Adrenal gland (tissue), 12 donors: ENCODE data around the gene DHRS2. TPM values are rescaled to one million over a fixed set of nuclear protein-coding genes. Genes with fewer than 3 reads are reported as not detected.
A peak's percentile ranks its signal among the peaks of the same experiment; 100 is the strongest.
"Not testable (repeated sequence)": the region's sequence is repeated elsewhere in the genome, so short reads cannot be mapped to it uniquely, and the experiment has no call there.

Experiments used
- DNase-seq, 7 donors: peaks; one replicate each; pipeline ENCODE4 v3.0.0-alpha.2; 2019 to 2020
- H3K27ac ChIP-seq, 5 donors: fragments of 200-600 bp; sonication (generic) in 4 of 5; 1 replicate in 3 of 5; 2 replicates in 2 of 5; pipeline versions ENCODE4 v1.5.1 to v1.8.0; 2016 to 2020; ENCODE audit warnings: mild to moderate bottlenecking in 1 of 5
- H3K27me3 ChIP-seq: fragments of 200-600 bp; 2 replicates; pipeline ENCODE4 v1.8.0; 2021
- H3K36me3 ChIP-seq, 2 donors: fragments of 200-600 bp; replicated peaks in 1 of 2; 1 replicate in 1 of 2; 2 replicates in 1 of 2; pipeline versions ENCODE4 v1.5.1 to v1.8.0; 2018 to 2022
- H3K4me1 ChIP-seq, 2 donors: fragments of 200-600 bp; replicated peaks in 1 of 2; 1 replicate in 1 of 2; 2 replicates in 1 of 2; pipeline versions ENCODE4 v1.5.1 to v1.8.0; 2018 to 2021
- H3K4me3 ChIP-seq, 4 donors: fragments of 200-600 bp; sonication (generic) in 3 of 4; one replicate each; pipeline ENCODE4 v1.5.1; 2016 to 2018
- H3K9me3 ChIP-seq, 3 donors: fragments of 200-600 bp; sonication (generic) in 1 of 3; replicated peaks in 1 of 3; 1 replicate in 2 of 3; 2 replicates in 1 of 3; pipeline versions ENCODE4 v1.5.1 to v1.8.0; 2016 to 2021
- CTCF ChIP-seq, 6 experiments: fragments of 450-650 bp in 4 of 6; fragments of 200-600 bp in 2 of 6; sonication (generic) in 1 of 6; IDR thresholded peaks; 1 replicate in 5 of 6; 2 replicates in 1 of 6; pipeline versions ENCODE4 v1.5.1 to v1.8.0; 2016 to 2021; ENCODE audit warnings: antibody characterized with exemption in 6 of 6, mild to moderate bottlenecking in 2 of 6, moderate library complexity in 1 of 6
- POLR2A ChIP-seq, 2 donors: fragments of 450-650 bp; IDR thresholded peaks; one replicate each; pipeline ENCODE4 v1.6.1; 2017; ENCODE audit warnings: antibody characterized with exemption in 2 of 2, mild to moderate bottlenecking in 2 of 2, moderate library complexity in 1 of 2
- WGBS, 4 donors: extraction: QIAGEN DNeasy Blood & Tissue Kit in 2 of 4; methylation state at CpG; one replicate each; pipeline versions ENCODE4 v1.1.5 to v1.1.7; 2013 to 2017; 5-methylcytosine and 5-hydroxymethylcytosine counted together
- intact Hi-C, 2 donors: fragments of 100-400 bp; cut with DNase I; formaldehyde crosslinking; loops; one replicate each; pipeline versions ENCODE4 v1.14.1 to v1.15.0; 2022 to 2023
- polyA plus RNA-seq, 3 donors: library from polyadenylated mRNA; stranded (reverse); fragments of 200-250 nt in 2 of 3; fragments of 350-450 nt in 1 of 3; fragmentation: Illumina TruSeq in 1 of 3; extraction: RNeasy Lipid Tissue Mini Kit (QIAGEN cat#74804) in 1 of 3; gene quantifications; one replicate each; pipeline ENCODE4 v1.2.3, GENCODE V29; 2013 to 2014
- total RNA-seq, 9 donors: library from RNA; depleted of rRNA in 4 of 9; stranded (reverse); fragments of >200 nt in 4 of 9; fragments of 120-200 nt in 1 of 9; fragmentation: NEBNext Ultra II Directional in 1 of 9; extraction: Animal tissue kit (Norgen Biotek cat#: 25700) in 1 of 9; gene quantifications; one replicate each; pipeline versions ENCODE4 v1.1.0 to v1.2.4, GENCODE V29; 2013 to 2023
- donor health status: healthy with polysubstance abuse.
- donor health status: Bipolar disorder and iron deficiency.
- donor health status: DM: yes; HTN: yes; CAD: no.
- donor health status: DM: no; HTN: no; CAD: no.
- donor health status: DM: no; HTN: no; CAD: no.
- donor health status: DM: yes; HTN: yes; CAD: no.

DHRS2 gene
- total and polyA plus RNA-seq, 12 donors: 0.86 to 4.9 (median 2.5) TPM; not detected in 4

- H3K9me3 ChIP-seq: no peaks in the 10 kb centered on the region
- H3K4me3 ChIP-seq: no peak overlapping the region
- no peaks in the 10 kb centered on the region for H3K36me3 ChIP-seq
- 80 to 91% (median 86%) methylated on average over 4 of the region's 4 CpGs for WGBS, 4 donors
- TF ChIP-seq CTCF (IDR thresholded peaks at IDR 0.05): no peak
- H3K4me1 ChIP-seq: peaks cover 0 to 5% of the 10 kb centered on the region in 2 donors
- intact Hi-C loops: no loop called here
- H3K27me3 ChIP-seq: no peaks in the 10 kb centered on the region
- peak in 1 of 7 donors; percentile 28 for DNase-seq
- no peak overlapping the region for H3K27ac ChIP-seq
Measured at GRCh38 chr14:23590198-23590597, 46.0 kb upstream of the DHRS2 start.

- H3K4me3 ChIP-seq, H3K27me3 ChIP-seq, intact Hi-C loops, H3K27ac ChIP-seq, H3K36me3 ChIP-seq, H3K4me1 ChIP-seq, DNase-seq, H3K9me3 ChIP-seq: not testable (repeated sequence)
- WGBS, 4 donors: 84 to 92% (median 86%) methylated on average over 3 of the region's 3 CpGs
Measured at GRCh38 chr14:23594191-23594590, 42.0 kb upstream of the DHRS2 start.

- Histone ChIP-seq H3K36me3 (no peaks in the 10 kb centered on the region), H3K27me3 (no peaks in the 10 kb centered on the region), H3K4me3 (no peak overlapping the region), H3K4me1 (peaks cover 0 to 12% of the 10 kb centered on the region in 2 donors), H3K27ac (no peak overlapping the region), H3K9me3 (no peaks in the 10 kb centered on the region)
- WGBS, 4 donors: 44 to 92% (median 81%) methylated on average over 1 to 2 of the region's 2 CpGs
- no peak for DNase-seq
- intact Hi-C loops: no loop called here
- no peak for TF ChIP-seq CTCF (IDR thresholded peaks at IDR 0.05)
- no peak for TF ChIP-seq POLR2A (IDR thresholded peaks at IDR 0.05)
Measured at GRCh38 chr14:23600322-23600707, 35.8 kb upstream of the DHRS2 start.

- TF ChIP-seq CTCF (IDR thresholded peaks at IDR 0.05) (no peak), POLR2A (IDR thresholded peaks at IDR 0.05) (no peak)
- intact Hi-C loops: no loop called here
- WGBS, 4 donors: 89 to 97% (median 95%) methylated on average over 1 of the region's 1 CpG
- no peak for DNase-seq
- no peak overlapping the region for H3K4me3 ChIP-seq
- H3K4me1 ChIP-seq: peaks cover 0 to 12% of the 10 kb centered on the region in 2 donors
- H3K9me3 ChIP-seq: no peaks in the 10 kb centered on the region
- H3K27me3 ChIP-seq: no peaks in the 10 kb centered on the region
- no peaks in the 10 kb centered on the region for H3K36me3 ChIP-seq
- H3K27ac ChIP-seq: no peak overlapping the region
Measured at GRCh38 chr14:23600806-23601205, 35.4 kb upstream of the DHRS2 start.

- Histone ChIP-seq H3K9me3 (no peaks in the 10 kb centered on the region), H3K4me3 (no peak overlapping the region)
Measured at GRCh38 chr14:23601424-23601823, 34.7 kb upstream of the DHRS2 start.

More at GRCh38 chr14:23601424-23601823, 34.7 kb upstream of the DHRS2 start:
- DNase-seq: no peak
- H3K36me3 ChIP-seq: no peaks in the 10 kb centered on the region
- intact Hi-C loops: no loop called here
- H3K27ac ChIP-seq: no peak overlapping the region
- no peak for TF ChIP-seq POLR2A (IDR thresholded peaks at IDR 0.05)
- TF ChIP-seq CTCF (IDR thresholded peaks at IDR 0.05): no peak
- H3K27me3 ChIP-seq: no peaks in the 10 kb centered on the region
- peaks cover 0 to 12% of the 10 kb centered on the region in 2 donors for H3K4me1 ChIP-seq
